ENCODE results near the gene RHOF.
"Not testable (repeated sequence)": the region's sequence is repeated elsewhere in the genome, so short reads cannot be mapped to it uniquely, and the experiment has no call there.

Gene RHOF

GRCh38 chr12:121791671-121792551 lies 1.6 kb downstream of the RHOF start:
- DNase-seq: peak in 1 of 2 experiments; percentile 71

GRCh38 chr12:121790785-121791184 lies 2.7 kb downstream of the RHOF start:
- DNase-seq: not testable (repeated sequence)

- no peak for DNase-seq
These were observed 3.4 kb downstream of the RHOF start for GRCh38 chr12:121789800-121790728.

- no peak for DNase-seq
These were observed 4.2 kb downstream of the RHOF start for GRCh38 chr12:121789233-121789781.

GRCh38 chr12:121788176-121788818 lies 5.2 kb downstream of the RHOF start:
- no peak for DNase-seq

- DNase-seq: peak in 1 of 2 experiments; percentile 31
These were observed 6.1 kb downstream of the RHOF start for GRCh38 chr12:121787063-121788025.

GRCh38 chr12:121786440-121786825 lies 7.1 kb downstream of the RHOF start:
- DNase-seq: peak; percentile 98

- peak; percentile 78 to 89 for DNase-seq
These were observed 9.0 kb downstream of the RHOF start for GRCh38 chr12:121784460-121784859.

GRCh38 chr12:121783766-121784165 lies 9.7 kb downstream of the RHOF start:
- no peak for DNase-seq

GRCh38 chr12:121781998-121782979 lies 11.2 kb downstream of the RHOF start:
- DNase-seq: peak in 1 of 2 experiments; percentile 34

GRCh38 chr12:121781484-121781997 lies 11.9 kb downstream of the RHOF start:
- no peak for DNase-seq

GRCh38 chr12:121780429-121780828 lies 13.1 kb downstream of the RHOF start:
- no peak for DNase-seq

- DNase-seq: no peak
These were observed 14.0 kb downstream of the RHOF start for GRCh38 chr12:121779422-121779895.

- no peak for DNase-seq
These were observed 14.7 kb downstream of the RHOF start for GRCh38 chr12:121778567-121779421.

GRCh38 chr12:121776190-121777098 lies 17.0 kb downstream of the RHOF start:
- peak in 1 of 2 experiments; percentile 48 for DNase-seq

- no peak for DNase-seq
These were observed 18.0 kb downstream of the RHOF start for GRCh38 chr12:121775501-121775900.

GRCh38 chr12:121774968-121775474 lies 18.5 kb downstream of the RHOF start:
- no peak for DNase-seq
